Stimulated activated CD8-positive, alpha-beta memory T cell treated with anti-CD3 and anti-CD28 coated beads, Interleukin-15, amount 100 ng/mL, for 24 hours (primary cell): ENCODE measurements around the gene LCP2.
"Not testable (repeated sequence)": the region's sequence is repeated elsewhere in the genome, so short reads cannot be mapped to it uniquely, and the experiment has no call there.

ENCODE experiments used
- DNase-seq: peaks from one replicate; pipeline ENCODE4 v3.0.0-alpha.2; 2020; ENCODE audit warnings: low read depth

Gene LCP2

DNA sequence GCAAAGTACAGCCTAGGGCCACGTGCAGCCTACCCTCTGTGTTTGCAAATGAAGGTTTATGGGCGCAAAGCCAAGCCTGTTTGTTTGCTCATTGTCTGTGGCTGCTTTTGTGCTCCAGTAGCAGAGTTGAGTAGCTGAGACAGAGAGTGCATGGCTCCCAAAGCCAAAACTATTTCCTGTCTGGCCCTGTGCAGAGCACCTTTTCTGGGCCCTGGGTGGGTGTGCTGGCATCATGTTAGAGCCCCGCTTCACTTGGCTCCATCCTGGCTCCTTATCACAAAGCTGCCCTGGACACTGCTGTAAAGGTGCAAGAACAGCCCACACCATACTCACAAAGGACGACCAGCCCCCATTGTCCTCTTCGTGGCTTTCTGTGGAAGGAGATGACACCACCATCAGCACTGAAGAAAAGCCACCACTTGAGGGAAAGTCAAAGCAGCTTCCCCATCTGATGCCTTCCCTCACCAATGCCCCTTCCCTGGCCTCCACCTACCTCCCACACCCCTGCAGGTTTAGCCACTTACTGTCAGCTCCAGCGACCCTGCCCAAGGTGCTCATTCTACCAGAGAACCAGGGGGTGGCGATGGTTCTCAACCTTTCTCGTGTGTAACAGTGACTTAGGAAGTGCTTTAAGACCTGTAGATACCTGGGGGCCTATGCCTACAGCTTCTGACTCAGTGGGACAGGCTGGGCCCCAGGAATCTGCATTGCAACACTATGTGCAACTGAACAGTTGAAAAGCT is 23.4 kb downstream of the LCP2 start:
- DNase-seq = no peak

DNA sequence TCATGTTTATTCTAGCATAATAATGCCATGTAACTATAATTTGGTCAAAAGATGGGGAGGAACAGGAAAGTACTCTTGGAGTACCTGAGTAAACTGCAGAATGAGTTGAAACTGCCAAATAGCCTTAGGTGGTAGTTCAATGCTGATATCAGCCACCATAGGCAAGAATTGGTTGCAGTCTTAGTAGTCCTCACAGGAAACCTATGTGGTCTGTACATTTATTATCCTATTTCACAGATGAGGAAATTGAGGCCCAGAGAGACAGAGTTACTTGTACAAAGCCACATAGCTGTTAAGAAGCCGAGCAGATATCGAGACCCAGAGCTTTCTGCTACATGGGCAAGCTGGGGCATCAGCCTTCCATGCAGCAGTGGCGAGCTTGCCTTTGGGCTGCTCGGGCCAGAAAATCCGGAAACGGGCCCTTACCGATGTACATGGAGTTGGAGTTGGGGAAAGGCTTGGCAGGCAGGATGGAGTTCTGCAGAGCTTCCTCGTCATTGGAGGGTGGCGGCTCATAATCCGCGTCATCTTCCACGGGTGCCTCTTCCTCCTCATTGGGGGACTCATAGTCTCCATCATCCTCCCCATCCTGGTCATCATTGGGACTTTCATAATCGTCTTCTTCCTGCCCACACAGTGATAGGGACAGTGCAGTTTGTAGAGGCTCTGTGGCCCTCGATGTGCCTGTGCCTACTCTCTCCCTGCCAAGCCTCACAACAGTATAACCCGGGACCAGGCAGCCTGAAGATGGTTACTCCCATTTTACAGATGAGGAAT is 27.1 kb downstream of the LCP2 start:
- DNase-seq = no peak

GRCh38 chr5:170269579-170269978 is 28.0 kb downstream of the LCP2 start:
- no peak for DNase-seq

DNA sequence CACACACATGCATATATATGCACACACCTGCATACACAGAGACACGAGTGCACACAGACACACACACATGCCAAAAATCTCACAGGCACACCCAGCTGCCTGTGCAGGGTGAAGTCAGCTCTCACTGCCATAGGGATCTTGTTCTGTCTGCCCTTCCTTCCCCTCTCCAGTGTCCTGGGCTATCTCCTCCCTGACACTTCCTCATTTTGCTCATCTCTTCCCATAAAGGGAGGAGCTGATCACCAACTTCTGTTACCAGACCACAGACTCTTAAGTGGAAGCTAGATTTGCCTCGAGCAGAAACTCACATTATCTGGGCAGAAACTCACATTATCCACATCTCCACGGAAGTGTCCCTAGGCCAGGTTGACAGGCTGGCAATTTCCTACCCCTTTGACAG is 28.7 kb downstream of the LCP2 start:
- DNase-seq = no peak

GRCh38 chr5:170268153-170268689 is 29.4 kb downstream of the LCP2 start:
- no peak for DNase-seq

GRCh38 chr5:170267431-170268152 is 30.0 kb downstream of the LCP2 start:
- peak; percentile 50 for DNase-seq

DNA sequence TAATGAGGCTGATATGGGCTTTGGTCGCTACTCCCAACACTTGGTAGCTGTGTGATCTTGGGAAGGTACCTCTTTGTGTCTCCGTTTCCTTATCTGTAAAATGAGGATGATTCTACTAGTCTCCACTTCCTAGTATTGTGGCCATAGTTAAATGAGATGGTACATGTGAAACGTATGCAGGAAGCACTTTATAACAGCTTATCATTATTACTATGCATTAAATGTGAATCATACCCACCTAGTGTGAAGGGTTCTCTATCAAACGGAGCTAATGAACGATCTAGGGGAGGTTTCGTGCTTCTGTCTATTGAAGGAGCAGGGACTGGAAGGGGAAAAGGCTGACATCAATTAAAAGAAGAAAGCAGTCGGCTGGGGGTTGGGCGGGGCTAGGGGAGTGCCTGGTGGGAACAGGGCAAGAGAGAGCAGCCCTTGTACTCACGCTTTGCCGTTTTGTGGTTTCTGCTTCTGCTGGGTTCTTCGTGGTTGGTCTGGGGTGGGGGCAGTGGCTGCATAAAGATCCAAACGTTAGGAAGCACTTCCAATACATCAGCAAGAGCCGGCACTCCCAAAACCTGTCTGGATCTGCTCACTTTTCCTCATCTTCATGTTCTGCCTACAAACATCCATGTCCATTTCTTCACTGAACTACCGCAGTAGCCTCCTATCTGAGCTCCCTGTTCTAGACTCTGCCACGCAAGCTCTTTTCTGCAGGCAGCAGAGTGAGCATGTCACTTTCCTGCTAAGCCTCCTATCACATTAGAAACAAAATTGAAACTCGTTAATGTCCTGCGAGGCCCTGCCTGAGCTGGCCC is 30.8 kb downstream of the LCP2 start:
- DNase-seq = no peak

DNA sequence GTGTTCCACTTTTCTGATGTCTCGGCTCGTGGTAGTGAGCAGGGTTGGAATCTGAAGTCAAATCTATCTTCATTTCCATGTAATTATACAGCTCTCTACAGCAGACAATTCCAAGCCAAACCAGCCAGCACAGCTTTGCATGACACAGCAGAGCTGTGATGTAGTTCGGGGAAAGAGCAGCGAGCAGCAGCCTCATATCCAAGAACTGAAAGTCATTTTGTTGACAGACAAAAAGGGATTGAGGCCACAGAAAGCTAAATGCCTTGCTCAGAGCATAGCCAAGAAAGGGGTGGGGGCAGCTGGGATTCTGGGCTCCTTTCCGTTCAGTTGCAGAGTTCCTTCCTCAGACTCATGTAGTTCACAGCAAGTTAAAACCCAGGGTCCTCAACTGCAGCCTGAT is 32.1 kb downstream of the LCP2 start:
- DNase-seq = no peak

- DNase-seq = no peak
Measured at GRCh38 chr5:170263906-170264305, 33.7 kb downstream of the LCP2 start.

- DNase-seq = no peak
Measured at GRCh38 chr5:170262061-170263045, 35.2 kb downstream of the LCP2 start.

DNA sequence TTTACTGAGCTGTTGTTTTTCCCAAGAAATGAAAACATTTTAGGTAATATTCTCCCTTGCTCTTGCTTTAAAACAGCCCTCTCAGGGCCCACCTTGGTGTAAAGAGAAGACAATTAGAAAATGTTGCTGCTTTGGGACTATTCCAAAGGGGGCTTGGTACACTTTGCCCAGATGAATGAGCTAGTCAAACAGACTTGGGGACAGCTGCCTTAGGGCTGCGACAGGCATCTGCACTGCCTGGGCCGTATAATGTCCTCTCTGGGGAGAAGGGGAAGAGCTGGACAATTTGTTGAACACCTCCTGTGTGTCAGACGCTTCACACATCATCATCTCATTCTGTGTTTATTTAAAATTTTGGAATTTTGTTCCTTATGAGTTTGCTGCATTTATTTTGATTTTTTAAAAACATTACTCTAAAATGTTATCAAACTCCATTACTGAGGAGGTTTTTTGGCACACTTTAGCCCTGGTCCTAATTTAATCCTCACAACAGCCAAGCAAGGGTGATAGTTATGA is 36.0 kb downstream of the LCP2 start:
- DNase-seq = no peak

GRCh38 chr5:170257370-170257769 is 40.2 kb downstream of the LCP2 start:
- no peak for DNase-seq

GRCh38 chr5:170256571-170256970 is 41.0 kb downstream of the LCP2 start:
- DNase-seq = no peak

GRCh38 chr5:170254056-170254455 is 43.5 kb downstream of the LCP2 start:
- no peak for DNase-seq

GRCh38 chr5:170252720-170253350 is 44.7 kb downstream of the LCP2 start:
- no peak for DNase-seq

DNA sequence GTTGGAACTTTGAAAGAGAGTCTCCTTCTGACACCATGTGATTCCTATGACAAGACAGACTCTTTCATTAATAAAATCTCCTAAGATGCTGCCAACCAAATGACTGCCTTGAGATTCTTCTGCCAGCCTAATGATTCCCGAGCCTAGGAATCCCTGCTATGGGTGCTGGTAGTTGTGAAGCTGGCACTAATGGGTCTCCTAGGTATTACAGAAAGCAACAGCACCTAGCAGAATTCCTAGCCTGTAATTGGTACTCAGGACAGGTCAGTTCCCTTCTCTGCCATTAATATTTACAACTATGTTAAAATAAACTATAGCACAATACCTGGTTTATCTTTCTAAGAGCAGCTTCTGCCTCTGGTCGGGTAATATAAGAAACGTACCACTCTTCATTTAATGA is 45.5 kb downstream of the LCP2 start:
- DNase-seq = no peak

DNA sequence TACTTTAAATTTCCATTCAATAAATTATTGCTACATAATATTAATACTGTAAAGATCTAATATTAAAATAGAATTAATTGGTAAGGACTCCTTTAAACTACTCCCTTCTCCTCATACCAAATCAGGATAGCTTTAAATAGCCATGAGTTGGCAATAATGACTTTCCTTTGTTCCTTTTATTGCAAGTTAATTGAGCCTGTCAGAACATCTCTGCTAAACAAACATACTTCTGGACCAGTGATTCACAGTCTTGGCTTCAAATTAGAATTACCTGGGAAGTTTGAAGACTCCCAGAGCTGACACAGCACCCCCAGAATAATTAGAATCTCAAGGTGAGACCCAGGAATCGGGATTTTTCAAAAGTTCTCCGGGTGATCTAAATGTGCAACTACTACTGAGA is 46.1 kb downstream of the LCP2 start:
- DNase-seq = no peak

DNA sequence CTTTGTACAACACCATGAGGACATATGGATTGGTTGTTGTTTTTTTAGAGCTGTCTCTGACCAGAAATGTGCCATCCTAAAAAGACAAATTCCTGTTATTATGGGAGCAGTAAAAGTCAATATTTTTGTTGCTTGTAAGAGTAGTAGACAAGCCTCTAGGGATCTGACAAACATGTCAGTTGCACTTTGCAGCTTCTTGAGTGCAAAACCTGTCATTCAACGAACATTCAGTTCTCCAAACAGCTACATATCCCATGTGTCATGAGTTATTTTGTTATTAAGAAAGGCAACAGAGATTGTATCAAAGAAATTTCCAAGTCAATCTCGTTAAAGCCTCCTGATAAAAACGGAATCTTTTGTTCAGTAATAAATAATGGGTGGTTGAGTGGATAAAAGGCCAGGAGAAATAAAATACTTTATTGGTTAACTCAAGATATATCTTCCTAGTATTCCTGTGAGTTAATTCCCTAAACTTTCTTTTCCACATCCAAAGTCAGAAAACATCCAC is 46.7 kb downstream of the LCP2 start:
- DNase-seq = no peak

GRCh38 chr5:170249355-170249754 is 48.2 kb downstream of the LCP2 start:
- DNase-seq = no peak

- DNase-seq = not testable (repeated sequence)
Measured at GRCh38 chr5:170248931-170249227, 48.7 kb downstream of the LCP2 start.
